Panc1 (cell line): Measurements from ENCODE around the gene PSME1.

Source experiments
- CTCF ChIP-seq: fragments of 450-650 bp; IDR thresholded peaks from 2 replicates; pipeline ENCODE4 v1.5.1; 2017; ENCODE audit warnings: mild to moderate bottlenecking
- POLR2AphosphoS5 ChIP-seq: IDR thresholded peaks from 2 replicates; pipeline ENCODE4 v1.6.1; 2012; ENCODE audit warnings: mild to moderate bottlenecking, low read depth, low read length, moderate library complexity
- REST ChIP-seq, 2 experiments: IDR thresholded peaks; 2 replicates each; pipeline ENCODE4 v1.6.1; 2011 to 2012; ENCODE audit warnings: low read depth in 2 of 2, control low read depth in 1 of 2, low read length in 1 of 2, mild to moderate bottlenecking in 1 of 2, moderate library complexity in 1 of 2; ENCODE audit not compliant: insufficient read depth in 1 of 2
- SIN3A ChIP-seq: IDR thresholded peaks from 2 replicates; pipeline ENCODE4 v1.6.1; 2012; ENCODE audit warnings: low read depth, mild to moderate bottlenecking, low read length, moderate library complexity, borderline replicate concordance; ENCODE audit not compliant: insufficient read depth

GRCh38 chr14:24143511-24143910, 7.5 kb downstream of the PSME1 start:
- no peak for TF ChIP-seq POLR2AphosphoS5
- TF ChIP-seq CTCF = no peak
- no peak for TF ChIP-seq SIN3A
- TF ChIP-seq REST (IDR thresholded peaks at IDR 0.05; ENCODE audit: insufficient read depth in 1 of 2, low read depth in 2 of 2, low read length in 1 of 2) = no peak
